OCI-LY1 (cell line): ENCODE results near the gene JAK1.

Experiments
- H2AFZ ChIP-seq: fragments of 200-600 bp; sonication (generic), shearing (Covaris generic); 2 replicates; pipeline ENCODE4 v1.6.0; 2014; ENCODE audit warnings: antibody characterized with exemption, mild to moderate bottlenecking, low read length
- H3F3A ChIP-seq: fragments of 200-600 bp; sonication (generic), shearing (Covaris generic); 2 replicates; pipeline ENCODE4 v1.6.0; 2014; ENCODE audit warnings: mild to moderate bottlenecking, antibody characterized with exemption, low read length, moderate library complexity; ENCODE audit not compliant: insufficient read depth
- H3K27ac ChIP-seq: fragments of 200-600 bp; sonication (generic); 2 replicates; pipeline ENCODE4 v1.5.1; 2014; ENCODE audit warnings: low read length, mixed run types, mild to moderate bottlenecking, low read depth; ENCODE audit not compliant: poor library complexity, severe bottlenecking
- H3K27me3 ChIP-seq: fragments of 200-600 bp; sonication (generic); 2 replicates; pipeline ENCODE4 v1.6.0; 2014; ENCODE audit warnings: antibody characterized with exemption, mild to moderate bottlenecking, low read length, moderate library complexity; ENCODE audit not compliant: insufficient read depth
- H3K36me3 ChIP-seq: fragments of 200-600 bp; sonication (generic); 2 replicates; pipeline ENCODE4 v1.6.1; 2014; ENCODE audit warnings: mild to moderate bottlenecking, antibody characterized with exemption, low read length, moderate library complexity, mixed read lengths; ENCODE audit not compliant: insufficient read depth
- H3K4me1 ChIP-seq: fragments of 200-600 bp; sonication (generic); 2 replicates; pipeline ENCODE4 v1.5.1; 2014; ENCODE audit warnings: mild to moderate bottlenecking, low read length, moderate library complexity; ENCODE audit not compliant: insufficient read depth, severe bottlenecking
- H3K4me2 ChIP-seq: fragments of 200-600 bp; sonication (generic), shearing (Covaris generic); 2 replicates; pipeline ENCODE4 v1.6.1; 2014; ENCODE audit warnings: low read length
- H3K4me3 ChIP-seq: fragments of 200-600 bp; sonication (generic); 2 replicates; pipeline ENCODE4 v1.5.1; 2014; ENCODE audit warnings: low read length, low read depth, mild to moderate bottlenecking, mixed read lengths; ENCODE audit not compliant: poor library complexity, severe bottlenecking
- H3K79me2 ChIP-seq: fragments of 200-600 bp; shearing (Covaris generic); 2 replicates; pipeline ENCODE4 v1.6.1; 2016; ENCODE audit warnings: mixed run types, low read length, mixed read lengths; ENCODE audit not compliant: insufficient read depth
- H3K9ac ChIP-seq: fragments of 200-600 bp; sonication (generic), shearing (Covaris generic); 2 replicates; pipeline ENCODE4 v1.6.1; 2014; ENCODE audit warnings: mild to moderate bottlenecking, low read length, mixed read lengths
- H3K9me2 ChIP-seq: fragments of 200-600 bp; sonication (generic), shearing (Covaris generic); 2 replicates; pipeline ENCODE4 v1.6.1; 2014; ENCODE audit warnings: low read depth, mild to moderate bottlenecking, low read length, mixed read lengths
- H3K9me3 ChIP-seq: fragments of 200-600 bp; shearing (Covaris generic); 2 replicates; pipeline ENCODE4 v1.6.1; 2014; ENCODE audit warnings: low read length, mixed read lengths
- H4K20me1 ChIP-seq: fragments of 200-600 bp; sonication (generic), shearing (Covaris generic); 2 replicates; pipeline ENCODE4 v1.6.0; 2016; ENCODE audit warnings: mild to moderate bottlenecking, low read length; ENCODE audit not compliant: insufficient read depth
- EZH2 ChIP-seq: fragments of 200-600 bp; sonication (generic), shearing (Covaris generic); IDR thresholded peaks from 2 replicates; pipeline ENCODE4 v1.8.0; 2017; ENCODE audit warnings: borderline replicate concordance, mixed run types, mild to moderate bottlenecking, antibody characterized with exemption, low read length, moderate library complexity, mixed read lengths
- TF ChIP-seq, protein P1 (sequence below): fragments of 200-600 bp; sonication (generic), shearing (Covaris generic); IDR thresholded peaks from 2 replicates; pipeline ENCODE4 v1.5.1; 2017; ENCODE audit warnings: mild to moderate bottlenecking, antibody characterized with exemption, low read length, moderate library complexity, mixed read lengths

Gene JAK1

DNA sequence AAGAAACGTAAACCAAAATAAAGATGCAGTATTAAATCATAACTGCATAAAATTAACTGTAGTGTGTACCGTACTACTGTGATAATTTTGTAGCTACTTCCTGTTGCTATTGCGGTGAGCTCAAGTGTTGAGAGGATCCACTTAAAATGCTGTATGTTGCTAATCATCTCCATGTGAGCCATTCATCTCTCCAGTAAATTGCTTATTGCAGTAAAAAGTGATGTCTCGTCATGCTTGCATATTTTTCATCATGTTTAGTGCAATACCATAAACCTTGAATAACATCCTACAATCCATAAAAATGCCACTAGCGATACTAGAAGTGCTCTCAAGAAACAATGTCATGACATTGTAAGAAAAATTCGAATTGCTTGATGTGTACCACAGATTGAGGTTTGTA is 155.2 kb downstream of the JAK1 start:
- Histone ChIP-seq H3K36me3 (no peaks in the 10 kb centered on the region), H3K9ac (no peak overlapping the region), H3K79me2 (no peaks in the 10 kb centered on the region), H3K27ac (no peak overlapping the region), H4K20me1 (no peaks in the 10 kb centered on the region), H2AFZ (no peak overlapping the region), H3K9me2 (no peaks in the 10 kb centered on the region), H3K4me3 (no peak overlapping the region), H3K27me3 (no peaks in the 10 kb centered on the region), H3K9me3 (no peaks in the 10 kb centered on the region), H3K4me2 (no peak overlapping the region), H3K4me1 (no peaks in the 10 kb centered on the region), H3F3A (no peaks in the 10 kb centered on the region)
- TF ChIP-seq EZH2: no peak
- TF ChIP-seq, protein P1, sequence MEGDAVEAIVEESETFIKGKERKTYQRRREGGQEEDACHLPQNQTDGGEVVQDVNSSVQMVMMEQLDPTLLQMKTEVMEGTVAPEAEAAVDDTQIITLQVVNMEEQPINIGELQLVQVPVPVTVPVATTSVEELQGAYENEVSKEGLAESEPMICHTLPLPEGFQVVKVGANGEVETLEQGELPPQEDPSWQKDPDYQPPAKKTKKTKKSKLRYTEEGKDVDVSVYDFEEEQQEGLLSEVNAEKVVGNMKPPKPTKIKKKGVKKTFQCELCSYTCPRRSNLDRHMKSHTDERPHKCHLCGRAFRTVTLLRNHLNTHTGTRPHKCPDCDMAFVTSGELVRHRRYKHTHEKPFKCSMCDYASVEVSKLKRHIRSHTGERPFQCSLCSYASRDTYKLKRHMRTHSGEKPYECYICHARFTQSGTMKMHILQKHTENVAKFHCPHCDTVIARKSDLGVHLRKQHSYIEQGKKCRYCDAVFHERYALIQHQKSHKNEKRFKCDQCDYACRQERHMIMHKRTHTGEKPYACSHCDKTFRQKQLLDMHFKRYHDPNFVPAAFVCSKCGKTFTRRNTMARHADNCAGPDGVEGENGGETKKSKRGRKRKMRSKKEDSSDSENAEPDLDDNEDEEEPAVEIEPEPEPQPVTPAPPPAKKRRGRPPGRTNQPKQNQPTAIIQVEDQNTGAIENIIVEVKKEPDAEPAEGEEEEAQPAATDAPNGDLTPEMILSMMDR: no peak

DNA sequence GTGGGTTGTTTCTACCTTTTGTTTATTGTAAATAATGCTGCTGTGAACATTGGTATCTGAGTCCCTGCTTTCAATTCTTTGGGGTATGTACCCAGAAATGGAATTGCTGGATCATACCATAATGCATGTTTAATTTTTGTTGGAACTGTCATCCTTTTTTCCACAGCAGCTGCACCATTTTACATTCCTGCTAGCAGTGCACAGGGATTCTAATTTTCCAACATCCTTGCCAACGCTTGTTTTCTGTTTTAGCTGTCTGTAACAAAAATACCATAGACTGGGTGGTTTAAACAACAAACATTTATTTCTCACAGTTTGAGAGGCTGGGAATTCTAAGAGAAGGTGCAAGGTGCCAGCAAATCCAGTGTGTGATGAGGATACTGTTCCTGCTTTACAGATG is 156.3 kb downstream of the JAK1 start:
- H3K9ac ChIP-seq: no peak overlapping the region
- H3K79me2 ChIP-seq: no peaks in the 10 kb centered on the region
- H2AFZ ChIP-seq: no peak overlapping the region
- H3K36me3 ChIP-seq: no peaks in the 10 kb centered on the region
- H3K4me3 ChIP-seq: no peak overlapping the region
- TF ChIP-seq, protein P1: no peak
- TF ChIP-seq EZH2: no peak
- H4K20me1 ChIP-seq: no peaks in the 10 kb centered on the region
- no peak overlapping the region for H3K4me2 ChIP-seq
- H3F3A ChIP-seq: no peaks in the 10 kb centered on the region
- H3K9me2 ChIP-seq: no peaks in the 10 kb centered on the region
- H3K27ac ChIP-seq: no peak overlapping the region
- H3K9me3 ChIP-seq: no peaks in the 10 kb centered on the region
- no peaks in the 10 kb centered on the region for H3K4me1 ChIP-seq
- no peaks in the 10 kb centered on the region for H3K27me3 ChIP-seq

DNA sequence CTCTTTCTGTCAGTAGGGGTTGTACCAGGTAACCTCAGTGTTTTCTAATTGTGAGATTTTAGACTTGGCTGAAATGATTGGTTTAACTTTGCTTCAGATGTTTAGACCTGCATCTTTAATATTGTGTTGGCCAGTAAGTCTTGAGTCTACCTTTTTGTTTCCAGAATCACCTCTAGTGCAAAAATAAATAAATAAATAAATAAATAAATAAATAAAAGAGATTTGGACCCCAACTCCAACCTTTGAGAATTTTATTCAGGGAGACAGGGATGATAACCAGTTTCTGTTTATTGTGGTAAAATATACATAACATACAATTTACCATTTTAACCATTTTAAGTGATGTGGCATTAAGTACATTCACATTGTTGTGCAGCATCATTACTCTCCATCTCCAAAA is 157.0 kb downstream of the JAK1 start:
- Histone ChIP-seq H3K9ac (no peak overlapping the region), H3K27ac (no peak overlapping the region), H3K4me3 (no peak overlapping the region), H3K9me3 (no peaks in the 10 kb centered on the region), H2AFZ (no peak overlapping the region), H3K79me2 (no peaks in the 10 kb centered on the region), H3K9me2 (no peaks in the 10 kb centered on the region), H4K20me1 (no peaks in the 10 kb centered on the region), H3K36me3 (no peaks in the 10 kb centered on the region), H3K4me1 (no peaks in the 10 kb centered on the region), H3F3A (no peaks in the 10 kb centered on the region), H3K27me3 (no peaks in the 10 kb centered on the region), H3K4me2 (no peak overlapping the region)
- TF ChIP-seq, protein P1: no peak
- TF ChIP-seq EZH2: no peak
